Testis (tissue), 3 donors: ENCODE results near the gene AXIN1. TPM values are rescaled to one million over a fixed set of nuclear protein-coding genes. Genes with fewer than 3 reads are reported as not detected.
A peak's percentile ranks its signal among the peaks of the same experiment; 100 is the strongest.

ENCODE experiments used
- DNase-seq: peaks from one replicate; pipeline ENCODE4 v3.0.0-alpha.2; 2019
- H3K27ac ChIP-seq, 2 donors: fragments of 200-600 bp; sonication (generic); one replicate each; pipeline ENCODE4 v1.5.1; 2019
- H3K27me3 ChIP-seq: fragments of 200-600 bp; sonication (generic); one replicate; pipeline ENCODE4 v1.5.1; 2019
- H3K36me3 ChIP-seq: fragments of 200-600 bp; sonication (generic); one replicate; pipeline ENCODE4 v1.5.1; 2017; ENCODE audit warnings: low read depth; ENCODE audit errors: missing control alignments
- H3K4me1 ChIP-seq: fragments of 200-600 bp; sonication (generic); one replicate; pipeline ENCODE4 v1.5.1; 2019
- H3K4me3 ChIP-seq, 2 donors: fragments of 200-600 bp; sonication (generic); one replicate each; pipeline ENCODE4 v1.5.1; 2017 to 2019
- H3K9me3 ChIP-seq: fragments of 200-600 bp; sonication (generic); one replicate; pipeline ENCODE4 v1.5.1; 2017
- POLR2A ChIP-seq: fragments of 450-650 bp; IDR thresholded peaks from one replicate; pipeline ENCODE4 v1.6.1; 2017; ENCODE audit warnings: antibody characterized with exemption, mild to moderate bottlenecking, moderate library complexity
- WGBS, 2 donors: methylation state at CpG; one replicate each; pipeline ENCODE4 v1.1.5; 2018; 5-methylcytosine and 5-hydroxymethylcytosine counted together
- intact Hi-C: fragments of 100-400 bp; cut with DNase I; formaldehyde crosslinking; loops from one replicate; pipeline ENCODE4 v1.15.1; 2023; ENCODE audit warnings: low total_unique reads
- polyA plus RNA-seq: library from polyadenylated mRNA; stranded (reverse); fragments of 350-450 nt; fragmentation: Illumina TruSeq; extraction: RNeasy Lipid Tissue Mini Kit (QIAGEN cat#74804); gene quantifications from one replicate; pipeline ENCODE4 v1.2.3, GENCODE V29; 2014; ENCODE audit warnings: low read depth, low replicate concordance; ENCODE audit not compliant: insufficient read depth
- total RNA-seq, 2 donors: library from RNA; depleted of rRNA; stranded (reverse); fragments of >200 nt; gene quantifications; one replicate each; pipeline ENCODE4 v1.2.3, GENCODE V29; 2016
- TF ChIP-seq, protein P1 (sequence below), 3 experiments: fragments of 450-650 bp in 2 of 3; fragments of 200-600 bp in 1 of 3; sonication (generic) in 1 of 3; IDR thresholded peaks; one replicate each; pipeline ENCODE4 v1.5.1; 2016 to 2019; ENCODE audit warnings: antibody characterized with exemption in 3 of 3, mild to moderate bottlenecking in 2 of 3, moderate library complexity in 1 of 3

Gene AXIN1
- total and polyA plus RNA-seq, 3 donors from 2014 or later, result 19.4 to 32.0 (median 30.6) TPM

DNA sequence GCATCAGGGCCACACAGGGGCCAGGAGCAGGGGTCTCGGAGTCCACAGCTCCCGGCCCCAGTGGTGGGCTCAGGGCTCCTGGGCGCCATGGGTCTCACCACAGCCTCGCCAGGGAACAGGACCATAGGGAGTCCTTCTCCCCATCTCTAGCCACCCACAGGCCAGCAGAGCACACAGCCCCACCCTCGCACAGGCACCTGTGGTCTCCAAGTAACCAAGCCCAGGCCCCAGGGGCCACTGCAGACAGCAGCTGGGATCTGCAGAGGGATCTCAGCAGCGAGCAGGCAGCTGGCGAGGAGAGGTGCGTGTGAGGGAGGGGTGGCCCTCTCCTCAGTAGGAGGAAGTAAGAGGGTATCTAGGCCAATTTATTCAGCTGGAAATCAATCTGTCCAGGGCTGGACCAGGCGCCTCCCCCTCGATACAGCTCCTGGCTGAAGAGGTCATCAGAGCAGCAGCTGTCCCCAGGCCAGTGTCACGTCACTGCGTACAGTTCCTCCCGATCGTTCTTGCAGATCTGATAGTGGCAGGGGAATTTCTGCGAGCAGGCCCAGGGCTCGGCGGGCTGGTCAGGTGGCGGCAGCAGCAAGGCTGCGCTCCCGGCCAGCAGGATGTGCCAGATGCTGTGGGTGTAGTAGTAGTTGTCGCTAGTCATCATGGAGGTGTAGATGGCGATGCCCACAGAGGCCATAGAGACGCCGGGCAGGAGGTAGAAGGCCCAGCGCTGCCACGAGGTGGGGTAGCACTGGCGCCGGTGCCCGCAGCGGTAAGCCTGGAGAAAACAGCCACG lies 19.2 kb upstream of the AXIN1 start:
- H3K36me3 ChIP-seq, result no peaks in the 10 kb centered on the region

DNA sequence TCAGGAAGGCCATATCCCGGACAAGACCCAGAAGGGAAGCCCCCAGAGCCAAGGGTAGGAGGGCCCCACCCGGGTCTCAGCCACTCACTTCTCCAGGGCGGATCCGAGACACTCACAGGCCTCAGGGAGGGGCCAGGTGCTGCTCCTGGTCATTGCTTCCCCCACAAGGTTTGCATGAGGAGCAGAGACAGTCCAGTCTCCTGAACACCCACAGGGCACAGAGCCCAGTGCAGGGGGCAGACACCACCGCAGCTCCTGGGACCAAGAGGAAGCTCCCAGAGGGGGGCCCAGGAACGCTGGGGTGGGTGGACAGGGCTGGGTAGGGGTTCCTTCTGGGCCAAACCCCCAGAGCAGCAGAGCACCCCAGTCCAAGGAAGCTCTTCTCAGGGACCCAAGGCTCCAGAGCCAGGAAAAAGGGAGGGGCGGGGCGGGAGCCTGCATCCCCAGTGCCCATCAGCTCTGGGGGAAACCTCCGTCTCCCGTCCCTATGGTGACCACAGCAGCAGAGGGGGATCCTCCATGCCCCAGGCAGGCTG lies 18.5 kb upstream of the AXIN1 start:
- Histone ChIP-seq H3K27me3 (no peaks in the 10 kb centered on the region), H3K9me3 (no peaks in the 10 kb centered on the region), H3K36me3 (no peaks in the 10 kb centered on the region), H3K4me1 (peaks cover 27% of the 10 kb centered on the region), H3K4me3 (no peak overlapping the region), H3K27ac (peak overlapping the region; percentile 63 to 79)
- peak; percentile 30 for DNase-seq
- intact Hi-C loops, result no loop called here
- WGBS, 2 donors, result 29 to 51% methylated on average over 6 of the region's 10 CpGs
- TF ChIP-seq POLR2A, result no peak
- TF ChIP-seq, protein P1, sequence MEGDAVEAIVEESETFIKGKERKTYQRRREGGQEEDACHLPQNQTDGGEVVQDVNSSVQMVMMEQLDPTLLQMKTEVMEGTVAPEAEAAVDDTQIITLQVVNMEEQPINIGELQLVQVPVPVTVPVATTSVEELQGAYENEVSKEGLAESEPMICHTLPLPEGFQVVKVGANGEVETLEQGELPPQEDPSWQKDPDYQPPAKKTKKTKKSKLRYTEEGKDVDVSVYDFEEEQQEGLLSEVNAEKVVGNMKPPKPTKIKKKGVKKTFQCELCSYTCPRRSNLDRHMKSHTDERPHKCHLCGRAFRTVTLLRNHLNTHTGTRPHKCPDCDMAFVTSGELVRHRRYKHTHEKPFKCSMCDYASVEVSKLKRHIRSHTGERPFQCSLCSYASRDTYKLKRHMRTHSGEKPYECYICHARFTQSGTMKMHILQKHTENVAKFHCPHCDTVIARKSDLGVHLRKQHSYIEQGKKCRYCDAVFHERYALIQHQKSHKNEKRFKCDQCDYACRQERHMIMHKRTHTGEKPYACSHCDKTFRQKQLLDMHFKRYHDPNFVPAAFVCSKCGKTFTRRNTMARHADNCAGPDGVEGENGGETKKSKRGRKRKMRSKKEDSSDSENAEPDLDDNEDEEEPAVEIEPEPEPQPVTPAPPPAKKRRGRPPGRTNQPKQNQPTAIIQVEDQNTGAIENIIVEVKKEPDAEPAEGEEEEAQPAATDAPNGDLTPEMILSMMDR (IDR thresholded peaks at IDR 0.05), result no peak

More for the DNA sequence above, 19.2 kb upstream of the AXIN1 start:
- Histone ChIP-seq H3K9me3 (no peaks in the 10 kb centered on the region), H3K27me3 (no peaks in the 10 kb centered on the region), H3K4me3 (no peak overlapping the region), H3K27ac (peak overlapping the region; percentile 63 to 79), H3K4me1 (peaks cover 27% of the 10 kb centered on the region)
- WGBS, 2 donors, result 76 to 77% methylated on average over 21 to 28 of the region's 31 CpGs
- DNase-seq, result peak; percentile 87
- intact Hi-C loops, result no loop called here
- TF ChIP-seq POLR2A, result no peak
- TF ChIP-seq, protein P1 (IDR thresholded peaks at IDR 0.05), result no peak

DNA sequence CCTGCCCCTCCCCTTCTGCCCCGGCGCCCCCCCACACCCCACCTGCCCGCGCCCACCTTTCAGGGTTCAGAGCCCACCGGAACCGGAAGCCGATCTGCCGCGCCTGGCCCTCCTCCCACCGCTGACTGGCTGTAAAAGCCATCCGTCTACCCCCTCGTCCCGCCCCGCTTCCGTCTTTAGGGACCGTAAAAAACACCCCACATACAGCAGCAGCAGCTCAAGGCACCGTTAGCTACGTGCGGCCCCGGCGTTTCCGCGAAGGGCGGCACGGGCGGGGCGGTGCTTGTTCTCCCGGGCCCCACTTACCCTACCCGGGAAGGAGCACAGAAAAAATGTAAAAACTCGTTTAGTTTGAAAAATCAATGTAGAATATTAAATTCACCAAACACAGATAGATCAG lies 17.9 kb upstream of the AXIN1 start, which contains the start of gene MRPL28:
TSS of gene MRPL28 (minus strand) at position 96 of the 400 bp plus-strand sequence. CDS start 320 bp downstream, outside the sequence.
- intact Hi-C loops, result no loop called here
- TF ChIP-seq, protein P1 (IDR thresholded peaks at IDR 0.05), result no peak
- H3K4me1 ChIP-seq, result peaks cover 27% of the 10 kb centered on the region
- peak within 1 kb of the TSS; percentile 63 to 79 for H3K27ac ChIP-seq
- no peaks in the 10 kb centered on the region for H3K36me3 ChIP-seq
- H3K9me3 ChIP-seq, result no peaks in the 10 kb centered on the region
- no peaks in the 10 kb centered on the region for H3K27me3 ChIP-seq
- peak; percentile 97 for DNase-seq
- 0 to 1% methylated on average over 20 to 27 of the region's 30 CpGs for WGBS, 2 donors
- peak within 1 kb of the TSS; percentile 29 to 54 for H3K4me3 ChIP-seq

DNA sequence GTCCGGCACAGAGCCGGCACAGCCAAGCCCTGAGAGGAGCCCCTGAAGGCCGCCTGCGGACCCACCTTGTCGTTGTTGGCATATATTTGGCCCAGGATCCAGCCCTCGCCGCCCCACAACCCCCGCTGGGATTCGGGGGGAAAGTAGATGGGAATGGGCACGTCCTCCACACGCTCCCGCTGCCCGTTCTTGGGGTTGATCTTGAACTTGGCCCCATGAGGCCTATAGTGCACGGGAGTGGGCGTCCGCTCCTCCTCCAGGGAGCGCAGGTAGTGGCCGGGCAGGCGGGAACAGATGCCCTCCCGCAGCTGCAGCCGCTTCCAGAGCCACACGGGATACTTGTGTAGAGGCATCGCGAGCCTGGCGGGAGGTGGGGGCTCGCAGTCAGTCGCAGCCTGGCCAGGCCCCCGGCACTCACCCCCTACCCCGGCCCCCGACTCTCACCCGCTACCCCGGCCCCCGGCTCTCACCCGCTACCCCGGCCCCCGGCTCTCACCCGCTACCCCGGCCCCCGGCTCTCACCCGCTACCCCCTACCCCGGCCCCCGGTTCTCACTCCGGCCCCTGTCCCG lies 17.4 kb upstream of the AXIN1 start:
- Histone ChIP-seq H3K9me3 (no peaks in the 10 kb centered on the region), H3K27ac (peak overlapping the region in 1 of 2 donors; percentile 79)

More for the DNA sequence above, 17.4 kb upstream of the AXIN1 start:
- no peak for DNase-seq
- WGBS, 2 donors, result 14 to 20% methylated on average over 16 to 31 of the region's 44 CpGs
- TF ChIP-seq, protein P1 (IDR thresholded peaks at IDR 0.05), result no peak
- no peak for TF ChIP-seq POLR2A
- intact Hi-C loops, result no loop called here
- H3K27me3 ChIP-seq, result no peaks in the 10 kb centered on the region
- H3K4me1 ChIP-seq, result peaks cover 27% of the 10 kb centered on the region
- no peaks in the 10 kb centered on the region for H3K36me3 ChIP-seq
- peak overlapping the region; percentile 29 to 54 for H3K4me3 ChIP-seq
